ENCODE measurements around the gene C1orf56. TPM values are rescaled to one million over a fixed set of nuclear protein-coding genes. Genes with fewer than 3 reads are reported as not detected.

The C1orf56 gene
- total and polyA plus RNA-seq, 10 of the 15 experiments (the other 5 are each of a cell fraction or from before 2014, with no cell fraction given), result 0.22 to 15.5 (median 1.5) TPM

DNA sequence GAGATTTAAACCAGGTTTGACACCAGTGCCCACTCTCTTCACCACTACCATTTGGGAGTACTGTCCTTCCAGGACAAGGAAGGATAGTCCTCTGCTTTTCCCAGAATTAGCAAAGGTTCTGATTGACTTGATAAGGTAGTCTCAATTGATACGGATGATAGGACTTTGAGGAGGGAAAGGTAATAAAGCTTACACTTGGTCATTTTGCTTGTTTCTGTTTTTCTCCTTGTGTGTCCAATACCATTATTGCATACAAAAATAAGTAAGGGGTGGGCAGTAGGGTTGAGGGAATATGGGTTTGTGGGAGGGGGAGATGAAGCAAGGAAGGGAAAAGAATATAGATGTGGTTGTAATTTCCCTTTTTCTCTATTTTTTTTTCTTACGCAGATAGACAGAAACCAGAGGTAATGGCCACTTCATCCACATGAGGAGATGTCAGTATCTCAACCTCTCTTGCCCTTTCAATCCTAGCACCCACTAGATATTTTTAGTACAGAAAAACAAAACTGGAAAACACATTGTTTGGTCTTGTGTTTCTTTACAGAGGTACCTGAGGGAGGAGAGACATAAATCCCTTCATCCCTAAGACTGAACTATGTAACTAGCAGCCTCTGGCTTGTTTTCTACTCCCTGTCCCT lies 2.6 kb downstream of the C1orf56 start:
- H3K4me1 ChIP-seq (ENCODE audit: control insufficient read depth, insufficient read depth, low read length), result peaks cover 9% of the 10 kb centered on the region; the same call in 1 of the 2 replicates
- 100% methylated on average over 1 of the region's 2 CpGs for WGBS (ENCODE audit: insufficient coverage, insufficient replicate concordance, low lambda C conversion rate, missing lambda C conversion rate)
- H3K27me3 ChIP-seq (replicated peaks in 1 of 2; ENCODE audit: control insufficient read depth in 2 of 2, insufficient read depth in 2 of 2, low read length in 1 of 2), result no peaks in the 10 kb centered on the region
- ChIA-PET CTCF (interaction anchor here (1.0 to 9.5 kb wide), 5 partner anchors 9 to 55 kb away, joined by 3 to 76 read pairs (median 3); partner anchors contain the start of genes CDC42SE1 and MLLT11), POLR2A (interaction anchor here (0.5 to 5.6 kb wide), 4 partner anchors 9 to 48 kb away, joined by 3 to 65 read pairs (median 4); partner anchors contain the start of genes CDC42SE1 and MLLT11), SMC1A (ENCODE audit: uncharacterized antibody, unreplicated experiment) (interaction anchor here (0.6 to 1.1 kb wide), 2 partner anchors 49 to 226 kb away, joined by 3 read pairs; no protein-coding TSS in a partner anchor), RAD21 (ENCODE audit: unreplicated experiment) (no interaction called here)
- H3K79me2 ChIP-seq (ENCODE audit: control insufficient read depth, insufficient read depth, low read length), result peaks cover 3% of the 10 kb centered on the region
- no peak for DNase-seq (ENCODE audit: low read depth, low spot score)
- no peak for FAIRE-seq
- H3K4me2 ChIP-seq (ENCODE audit: control insufficient read depth, insufficient read depth), result no peak overlapping the region
- no peak overlapping the region for H3K27ac ChIP-seq (ENCODE audit: control insufficient read depth, insufficient read depth)
- H3K4me3 ChIP-seq, result no peak overlapping the region
- no peak for ATAC-seq
- peaks cover 12 to 31% of the 10 kb centered on the region in 2 experiments for H3K36me3 ChIP-seq (ENCODE audit: control insufficient read depth in 2 of 2, insufficient read depth in 2 of 2, low read length in 1 of 2)
- H2AFZ ChIP-seq (ENCODE audit: control insufficient read depth, low read depth, low read length), result no peak overlapping the region
- in situ Hi-C loops (cut with MboI), result no loop called here
- H3K9ac ChIP-seq (ENCODE audit: control insufficient read depth, insufficient read depth, low read length), result no peak overlapping the region
- no peaks in the 10 kb centered on the region for H3K9me3 ChIP-seq (replicated peaks; ENCODE audit: control insufficient read depth, insufficient read depth, low read length)
- intact Hi-C loops (cut with micrococcal nuclease; ENCODE audit: unreplicated experiment), result no loop called here
- BruUV-seq (replicated peaks), result no TSS peak
- H4K20me1 ChIP-seq (ENCODE audit: control insufficient read depth, insufficient read depth), result no peaks in the 10 kb centered on the region; the same call in 1 of the 2 replicates
- TF ChIP-seq POLR2A (IDR thresholded peaks at IDR 0.05; ENCODE audit: low read depth, low read length) (peak; percentile 58), SMAD1 (IDR thresholded peaks at IDR 0.05; ENCODE audit: low read depth, partially characterized antibody) (no peak), BRCA1 (IDR thresholded peaks at IDR 0.05; ENCODE audit: low read depth, low read length) (no peak), EZH2 (IDR thresholded peaks at IDR 0.05; ENCODE audit: borderline replicate concordance, control insufficient read depth, low read depth, low read length) (no peak), SPI1 (IDR thresholded peaks at IDR 0.05; ENCODE audit: borderline replicate concordance, insufficient read depth, low read depth, low read length) (no peak), HDAC6 (IDR thresholded peaks at IDR 0.05; ENCODE audit: unreplicated experiment) (no peak), KDM1A (IDR thresholded peaks at IDR 0.05; ENCODE audit: borderline replicate concordance) (no peak), CEBPB (IDR thresholded peaks at IDR 0.05; ENCODE audit: borderline replicate concordance in 1 of 2, low read depth in 2 of 2, low read length in 2 of 2) (0 out of 4 replicates have a peak, but pooled peaks of 1 of the 2 experiments have one; percentile 26), TAF1 (IDR thresholded peaks at IDR 0.05; ENCODE audit: borderline replicate concordance, low read depth, low read length) (no peak), FOXM1 (IDR thresholded peaks at IDR 0.05; ENCODE audit: low read depth, low read length) (no peak), DPF2 (IDR thresholded peaks at IDR 0.05) (no peak), POLR2AphosphoS5 (IDR thresholded peaks at IDR 0.05; ENCODE audit: low read length) (0 out of 2 replicates have a peak, but pooled peaks have one; percentile 22), CBX5 (IDR thresholded peaks at IDR 0.05; ENCODE audit: low read depth) (no peak), RAD21 (IDR thresholded peaks at IDR 0.05; ENCODE audit: insufficient read depth, low read depth, low read length) (no peak), BCL3 (IDR thresholded peaks at IDR 0.05; ENCODE audit: borderline replicate concordance, insufficient read depth, low read depth, low read length, poor library complexity, severe bottlenecking) (no peak), STAT3 (IDR thresholded peaks at IDR 0.05; ENCODE audit: low read depth, low read length) (no peak), FOXK2 (IDR thresholded peaks at IDR 0.05) (no peak)
- TF ChIP-seq, protein P1, sequence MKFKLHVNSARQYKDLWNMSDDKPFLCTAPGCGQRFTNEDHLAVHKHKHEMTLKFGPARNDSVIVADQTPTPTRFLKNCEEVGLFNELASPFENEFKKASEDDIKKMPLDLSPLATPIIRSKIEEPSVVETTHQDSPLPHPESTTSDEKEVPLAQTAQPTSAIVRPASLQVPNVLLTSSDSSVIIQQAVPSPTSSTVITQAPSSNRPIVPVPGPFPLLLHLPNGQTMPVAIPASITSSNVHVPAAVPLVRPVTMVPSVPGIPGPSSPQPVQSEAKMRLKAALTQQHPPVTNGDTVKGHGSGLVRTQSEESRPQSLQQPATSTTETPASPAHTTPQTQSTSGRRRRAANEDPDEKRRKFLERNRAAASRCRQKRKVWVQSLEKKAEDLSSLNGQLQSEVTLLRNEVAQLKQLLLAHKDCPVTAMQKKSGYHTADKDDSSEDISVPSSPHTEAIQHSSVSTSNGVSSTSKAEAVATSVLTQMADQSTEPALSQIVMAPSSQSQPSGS (IDR thresholded peaks at IDR 0.05; ENCODE audit: low read length), result 0 out of 2 replicates have a peak, but pooled peaks have one; percentile 20
- TF ChIP-seq, protein P2, sequence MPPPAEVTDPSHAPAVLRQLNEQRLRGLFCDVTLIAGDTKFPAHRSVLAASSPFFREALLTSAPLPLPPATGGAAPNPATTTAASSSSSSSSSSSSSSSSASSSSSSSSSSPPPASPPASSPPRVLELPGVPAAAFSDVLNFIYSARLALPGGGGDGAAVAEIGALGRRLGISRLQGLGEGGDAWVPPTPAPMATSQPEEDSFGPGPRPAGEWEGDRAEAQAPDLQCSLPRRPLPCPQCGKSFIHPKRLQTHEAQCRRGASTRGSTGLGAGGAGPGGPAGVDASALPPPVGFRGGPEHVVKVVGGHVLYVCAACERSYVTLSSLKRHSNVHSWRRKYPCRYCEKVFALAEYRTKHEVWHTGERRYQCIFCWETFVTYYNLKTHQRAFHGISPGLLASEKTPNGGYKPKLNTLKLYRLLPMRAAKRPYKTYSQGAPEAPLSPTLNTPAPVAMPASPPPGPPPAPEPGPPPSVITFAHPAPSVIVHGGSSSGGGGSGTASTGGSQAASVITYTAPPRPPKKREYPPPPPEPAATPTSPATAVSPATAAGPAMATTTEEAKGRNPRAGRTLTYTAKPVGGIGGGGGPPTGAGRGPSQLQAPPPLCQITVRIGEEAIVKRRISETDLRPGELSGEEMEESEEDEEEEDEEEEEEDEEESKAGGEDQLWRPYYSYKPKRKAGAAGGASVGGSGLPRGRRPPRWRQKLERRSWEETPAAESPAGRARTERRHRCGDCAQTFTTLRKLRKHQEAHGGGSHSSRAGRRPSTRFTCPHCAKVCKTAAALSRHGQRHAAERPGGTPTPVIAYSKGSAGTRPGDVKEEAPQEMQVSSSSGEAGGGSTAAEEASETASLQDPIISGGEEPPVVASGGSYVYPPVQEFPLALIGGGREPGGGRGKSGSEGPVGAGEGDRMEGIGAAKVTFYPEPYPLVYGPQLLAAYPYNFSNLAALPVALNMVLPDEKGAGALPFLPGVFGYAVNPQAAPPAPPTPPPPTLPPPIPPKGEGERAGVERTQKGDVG (CRISPR knock-in tag; IDR thresholded peaks at IDR 0.05), result no peak

Measured in GM12878 (cell line).